ENCODE data around the gene MYOC. TPM values are rescaled to one million over a fixed set of nuclear protein-coding genes. Genes with fewer than 3 reads are reported as not detected.

MYOC gene
- total RNA-seq (2022; extraction: Qiagen RNA extraction): not detected in 5 replicates

DNA sequence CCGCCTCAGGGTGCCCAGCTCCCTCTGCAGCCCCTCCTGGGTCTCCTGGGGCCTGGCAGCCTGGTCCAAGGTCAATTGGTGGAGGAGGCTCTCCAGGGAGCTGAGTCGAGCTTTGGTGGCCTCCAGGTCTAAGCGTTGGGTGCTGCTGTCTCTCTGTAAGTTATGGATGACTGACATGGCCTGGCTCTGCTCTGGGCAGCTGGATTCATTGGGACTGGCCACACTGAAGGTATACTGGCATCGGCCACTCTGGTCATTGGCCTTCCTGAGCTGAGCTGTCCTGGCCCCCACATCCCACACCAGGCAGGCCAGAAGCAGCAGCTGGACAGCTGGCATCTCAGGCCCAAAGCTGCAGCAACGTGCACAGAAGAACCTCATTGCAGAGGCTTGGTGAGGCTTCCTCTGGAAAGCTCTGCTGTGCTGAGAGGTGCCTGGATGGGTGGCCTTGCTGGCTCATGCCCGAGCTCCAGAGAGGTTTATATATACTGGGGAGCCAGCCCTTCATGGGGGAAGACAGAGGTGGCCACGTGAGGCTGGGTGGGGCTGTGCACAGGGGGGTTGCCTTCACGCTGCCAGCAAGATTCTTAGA, at the start of gene MYOC:
MYOC (minus strand) TSS at position 455 of the 589 bp plus-strand sequence; CDS start at position 378, 77 bp downstream.

DNA sequence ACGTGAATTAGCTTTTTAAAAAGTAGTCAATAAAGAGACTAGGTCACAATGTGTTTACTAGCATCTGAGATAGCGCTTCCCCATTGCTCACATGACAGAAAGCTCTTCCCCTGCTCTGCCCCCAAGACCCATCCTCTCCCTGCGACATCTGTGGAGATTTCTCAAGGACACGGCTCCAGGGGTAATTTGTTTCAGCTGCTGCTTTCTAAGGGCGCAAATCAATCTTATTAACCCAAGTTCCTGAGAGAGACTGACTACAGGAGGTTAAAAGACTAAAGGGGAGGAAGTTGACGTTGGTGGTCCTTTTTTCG, 30.4 kb downstream of the MYOC start, which contains the start of gene MYOCOS:
MYOCOS (plus strand) TSS at position 92 of the 311 bp plus-strand sequence. CDS start 1,641 bp downstream, outside the sequence.

Other genes starting within 250 kb of the MYOC start
- 60.1 to 74.6 TPM (median 73.4 TPM) in 5 replicates for gene PRRC2C, start 167.2 kb downstream of the MYOC start, total RNA-seq (2022; extraction: Qiagen RNA extraction)
- not detected in 5 replicates for gene MYOCOS, start 30.4 kb downstream of the MYOC start, total RNA-seq (2022; extraction: Qiagen RNA extraction)
- gene VAMP4, start 89.4 kb upstream of the MYOC start, total RNA-seq (2022; extraction: Qiagen RNA extraction): 3.4 to 4.8 TPM (median 3.8 TPM) in 5 replicates
- gene METTL13, start 129.0 kb upstream of the MYOC start, total RNA-seq (2022; extraction: Qiagen RNA extraction): 34.8 to 44.0 TPM (median 42.7 TPM) in 5 replicates
- gene DNM3, start 188.8 kb upstream of the MYOC start, total RNA-seq (2022; extraction: Qiagen RNA extraction): 0.48 to 0.97 TPM (median 0.60 TPM) in 5 replicates

Data from A549 treated with Mapracorat at 1 μM for 4 hours (cell line).